Activated naive CD4-positive, alpha-beta T cell treated with anti-CD3 and anti-CD28 coated beads, Interleukin-2, amount 50 U/mL, for 72 hours (primary cell): ENCODE data around the gene TRAPPC14. TPM values are rescaled to one million over a fixed set of nuclear protein-coding genes. Genes with fewer than 3 reads are reported as not detected.
"Not testable (repeated sequence)": the region's sequence is repeated elsewhere in the genome, so short reads cannot be mapped to it uniquely, and the experiment has no call there.

ENCODE experiments used
- ATAC-seq, 2 donors: fragments of 150-1000 bp; cut with Tn5 transposase; 2 replicates each; pipeline ENCODE4 v1.10.0; 2021; ENCODE audit warnings: mild to moderate bottlenecking in 2 of 2, moderate library complexity in 2 of 2
- DNase-seq, 2 donors: peaks; one replicate each; pipeline ENCODE4 v3.0.0; 2021 to 2022; ENCODE audit warnings: low spot score in 2 of 2
- H3K27ac Mint-ChIP-seq, 2 donors: one replicate each; pipeline ENCODE4 v1.8.0; 2022; ENCODE audit warnings: mild to moderate bottlenecking in 2 of 2, mixed read lengths in 2 of 2
- H3K36me3 Mint-ChIP-seq, 2 donors: one replicate each; pipeline ENCODE4 v1.8.0; 2022; ENCODE audit warnings: mixed read lengths in 2 of 2
- H3K9me3 Mint-ChIP-seq, 2 donors: one replicate each; pipeline ENCODE4 v1.8.0; 2022; ENCODE audit warnings: mixed read lengths in 2 of 2
- total RNA-seq, 2 donors: library from RNA; stranded (reverse); gene quantifications; one replicate each; pipeline ENCODE4 v1.2.3, GENCODE V29; 2022

Gene TRAPPC14
- total RNA-seq: 10 to 100 TPM; 17.1 to 32.8 TPM

- Mint-ChIP-seq H3K36me3 (no peaks in the 10 kb centered on the region), H3K9me3 (no peaks in the 10 kb centered on the region), H3K27ac (peak within 1 kb of the TSS; percentile 88 to 90)
- ATAC-seq: peak; percentile 90 to 92
- peak; percentile 89 to 91 for DNase-seq
Observed at GRCh38 chr7:100158229-100159098, at the start of gene TRAPPC14. Gene TRAPPC14, minus strand, starts transcription at chr7:100158723. Its CDS starts 224 bp downstream, at chr7:100158499.

- no peak for DNase-seq
- ATAC-seq: no peak
- H3K9me3 Mint-ChIP-seq: peaks cover 0 to 3% of the 10 kb centered on the region in 2 donors
- no peak overlapping the region for H3K27ac Mint-ChIP-seq
- H3K36me3 Mint-ChIP-seq: peaks cover 4 to 5% of the 10 kb centered on the region in 2 donors
Observed at GRCh38 chr7:100204454-100204853, 45.9 kb upstream of the TRAPPC14 start.

- no peak overlapping the region for H3K27ac Mint-ChIP-seq
- ATAC-seq (no peak), DNase-seq (no peak)
- H3K9me3 Mint-ChIP-seq: no peaks in the 10 kb centered on the region
- no peaks in the 10 kb centered on the region for H3K36me3 Mint-ChIP-seq
Observed at GRCh38 chr7:100200693-100201092, 42.2 kb upstream of the TRAPPC14 start.

- no peak for ATAC-seq
- no peak for DNase-seq
- H3K36me3 Mint-ChIP-seq: no peaks in the 10 kb centered on the region
- H3K9me3 Mint-ChIP-seq: no peaks in the 10 kb centered on the region
- peak overlapping the region in 1 of 2 donors; percentile 68 for H3K27ac Mint-ChIP-seq
Observed at GRCh38 chr7:100198266-100198665, 39.7 kb upstream of the TRAPPC14 start.

DNA sequence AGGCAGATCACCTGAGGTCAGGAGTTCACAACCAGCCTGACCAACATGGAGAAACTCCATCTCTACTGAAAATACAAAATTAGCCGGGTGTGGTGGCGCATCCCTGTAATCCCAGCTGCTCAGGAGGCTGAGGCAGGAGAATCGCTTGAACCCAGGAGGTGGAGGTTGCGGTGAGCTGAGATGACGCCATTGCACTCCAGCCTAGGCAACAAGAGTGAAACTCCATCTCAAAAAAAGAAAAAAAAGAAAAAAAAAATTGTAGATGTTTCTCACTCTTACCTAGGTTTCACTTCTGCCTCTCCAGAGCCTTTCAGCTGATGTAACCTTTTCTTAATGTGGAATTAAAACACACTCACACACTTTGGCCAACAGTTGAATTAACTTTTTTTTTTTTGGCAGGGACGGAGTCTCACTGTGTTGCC lies 37.4 kb upstream of the TRAPPC14 start:
- not testable (repeated sequence) for DNase-seq, H3K36me3 Mint-ChIP-seq, H3K9me3 Mint-ChIP-seq, ATAC-seq
- peak overlapping the region in 1 of 2 donors; percentile 55 for H3K27ac Mint-ChIP-seq

DNA sequence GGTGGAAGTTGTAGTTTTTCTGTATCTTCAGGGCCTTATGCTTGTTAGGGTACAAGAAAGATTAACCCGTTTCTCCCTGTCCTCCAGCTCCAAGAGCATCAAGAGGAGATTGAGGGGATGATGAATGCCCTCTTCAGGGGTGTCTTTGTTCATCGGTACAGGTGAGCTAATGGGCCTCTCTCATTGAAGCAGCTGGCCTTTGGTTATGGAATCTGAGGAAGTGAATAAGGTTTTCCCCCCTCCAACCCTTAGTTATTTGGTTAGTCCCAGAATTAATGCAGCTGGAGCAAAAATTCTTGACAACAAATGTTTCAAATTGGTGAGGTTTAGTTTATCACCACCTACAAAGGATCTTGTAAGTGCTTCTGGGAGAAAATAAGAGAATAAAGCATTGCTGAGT lies 36.7 kb upstream of the TRAPPC14 start:
- H3K9me3 Mint-ChIP-seq: no peaks in the 10 kb centered on the region
- H3K27ac Mint-ChIP-seq: no peak overlapping the region
- DNase-seq (no peak), ATAC-seq (no peak)
- peaks cover 0 to 7% of the 10 kb centered on the region in 2 donors for H3K36me3 Mint-ChIP-seq

GRCh38 chr7:100192969-100193368 lies 34.4 kb upstream of the TRAPPC14 start:
- DNase-seq: no peak
- peaks cover 0 to 7% of the 10 kb centered on the region in 2 donors for H3K36me3 Mint-ChIP-seq
- H3K9me3 Mint-ChIP-seq: no peaks in the 10 kb centered on the region
- ATAC-seq: no peak
- no peak overlapping the region for H3K27ac Mint-ChIP-seq

- not testable (repeated sequence) for ATAC-seq, H3K27ac Mint-ChIP-seq, H3K9me3 Mint-ChIP-seq, H3K36me3 Mint-ChIP-seq, DNase-seq
Observed at GRCh38 chr7:100192281-100192862, 33.8 kb upstream of the TRAPPC14 start.

DNA sequence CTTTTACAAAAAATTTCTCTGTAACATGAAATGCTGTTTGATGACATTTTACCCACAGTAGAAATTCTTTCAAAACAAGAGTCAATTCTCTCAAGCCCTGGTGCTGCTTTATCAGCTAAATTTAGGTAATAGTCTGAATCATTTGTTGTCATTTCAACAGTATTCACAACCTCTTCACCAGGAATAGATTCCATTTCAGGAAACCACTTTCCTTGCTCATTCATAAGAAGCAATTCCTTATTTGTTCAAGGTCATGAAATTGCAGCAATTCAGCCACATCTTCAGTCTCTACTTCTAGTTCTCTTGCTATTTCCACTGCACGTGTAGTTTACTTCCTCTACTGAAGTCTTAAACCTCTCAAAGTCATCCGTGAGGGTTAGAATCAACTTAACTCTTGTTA lies 33.3 kb upstream of the TRAPPC14 start:
- Mint-ChIP-seq H3K27ac (no peak overlapping the region), H3K36me3 (peaks cover 0 to 7% of the 10 kb centered on the region in 2 donors), H3K9me3 (no peaks in the 10 kb centered on the region)
- no peak for ATAC-seq
- DNase-seq: no peak

GRCh38 chr7:100190048-100190711 lies 31.7 kb upstream of the TRAPPC14 start:
- peak; percentile 84 to 96 for ATAC-seq
- Mint-ChIP-seq H3K27ac (peak overlapping the region in 1 of 2 donors; percentile 74), H3K9me3 (no peaks in the 10 kb centered on the region), H3K36me3 (peaks cover 0 to 7% of the 10 kb centered on the region in 2 donors)
- no peak for DNase-seq

- DNase-seq: no peak
- no peaks in the 10 kb centered on the region for H3K9me3 Mint-ChIP-seq
Observed at GRCh38 chr7:100189061-100189460, 30.5 kb upstream of the TRAPPC14 start.

DNA sequence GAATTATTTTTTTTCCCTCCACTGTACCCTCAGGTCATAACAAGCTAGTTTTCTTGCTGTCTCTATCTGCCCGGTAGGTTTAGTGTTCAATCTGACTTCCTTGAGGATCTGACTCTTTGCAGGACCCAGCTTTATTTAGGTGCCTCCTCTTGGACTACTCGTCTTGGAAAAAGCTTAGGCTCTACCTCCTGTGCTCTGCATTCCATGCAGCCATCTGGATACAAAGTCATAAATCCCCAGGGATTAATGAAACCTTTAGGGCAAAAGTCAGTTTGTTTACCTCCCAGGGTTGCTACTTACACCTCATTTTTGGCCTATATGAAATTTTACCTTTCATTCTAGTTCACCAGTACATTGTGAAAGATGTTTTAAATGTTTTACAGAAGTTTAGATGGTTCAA lies 27.2 kb upstream of the TRAPPC14 start:
- DNase-seq: no peak
- no peak overlapping the region for H3K27ac Mint-ChIP-seq
- H3K36me3 Mint-ChIP-seq: peaks cover 0 to 7% of the 10 kb centered on the region in 2 donors
- no peaks in the 10 kb centered on the region for H3K9me3 Mint-ChIP-seq
- no peak for ATAC-seq

More at GRCh38 chr7:100189061-100189460, 30.5 kb upstream of the TRAPPC14 start:
- Mint-ChIP-seq H3K27ac (peak overlapping the region in 1 of 2 donors; percentile 74), H3K36me3 (peaks cover 0 to 7% of the 10 kb centered on the region in 2 donors)
- ATAC-seq: no peak

DNA sequence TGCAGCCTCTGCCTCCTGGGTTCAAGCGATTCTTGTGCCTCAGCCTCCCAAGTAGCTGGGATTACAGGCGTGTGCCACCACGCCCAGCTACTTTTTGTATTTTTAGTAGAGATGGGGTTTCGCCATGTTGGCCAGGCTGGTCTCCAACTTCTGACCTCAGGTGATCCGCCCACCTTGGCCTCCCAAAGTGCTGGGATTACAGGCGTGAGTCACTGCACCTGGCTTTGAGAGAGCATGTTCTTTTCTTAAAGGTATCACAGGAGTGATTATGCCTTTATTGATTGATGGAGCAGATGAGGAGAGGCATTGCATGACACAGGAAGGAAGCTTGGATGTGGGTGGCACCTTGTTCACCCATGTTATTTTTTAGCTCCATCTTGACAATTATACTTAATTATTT lies 24.6 kb upstream of the TRAPPC14 start:
- not testable (repeated sequence) for DNase-seq, H3K9me3 Mint-ChIP-seq, ATAC-seq
- H3K27ac Mint-ChIP-seq: peak overlapping the region in 1 of 2 donors; percentile 85
- H3K36me3 Mint-ChIP-seq: peaks cover 0 to 13% of the 10 kb centered on the region in 2 donors

GRCh38 chr7:100182616-100183015 lies 24.1 kb upstream of the TRAPPC14 start:
- H3K27ac Mint-ChIP-seq: peak overlapping the region in 1 of 2 donors; percentile 85
- not testable (repeated sequence) for ATAC-seq, H3K9me3 Mint-ChIP-seq, DNase-seq
- peaks cover 0 to 13% of the 10 kb centered on the region in 2 donors for H3K36me3 Mint-ChIP-seq

DNA sequence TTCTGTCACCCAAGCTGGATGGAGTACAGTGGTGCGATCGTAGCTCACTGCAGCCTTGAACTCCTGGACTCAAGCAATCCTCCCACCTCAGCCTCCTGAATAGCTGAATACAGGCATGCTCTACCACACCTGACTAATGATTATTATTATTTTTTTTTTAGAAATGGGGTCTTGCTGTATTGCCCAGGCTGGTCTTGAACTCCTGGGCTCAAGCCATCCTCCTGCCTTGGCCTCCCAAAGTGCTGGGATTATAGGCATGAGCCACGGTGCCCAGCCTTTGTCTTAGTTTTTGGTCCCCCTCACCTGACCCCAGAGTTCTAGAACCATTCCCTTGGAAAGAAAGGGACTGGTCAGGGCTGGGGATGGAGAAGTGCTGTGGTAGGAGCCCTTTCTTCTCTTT lies 21.6 kb upstream of the TRAPPC14 start:
- ATAC-seq, DNase-seq, H3K9me3 Mint-ChIP-seq, H3K27ac Mint-ChIP-seq: not testable (repeated sequence)
- peaks cover 0 to 13% of the 10 kb centered on the region in 2 donors for H3K36me3 Mint-ChIP-seq

DNA sequence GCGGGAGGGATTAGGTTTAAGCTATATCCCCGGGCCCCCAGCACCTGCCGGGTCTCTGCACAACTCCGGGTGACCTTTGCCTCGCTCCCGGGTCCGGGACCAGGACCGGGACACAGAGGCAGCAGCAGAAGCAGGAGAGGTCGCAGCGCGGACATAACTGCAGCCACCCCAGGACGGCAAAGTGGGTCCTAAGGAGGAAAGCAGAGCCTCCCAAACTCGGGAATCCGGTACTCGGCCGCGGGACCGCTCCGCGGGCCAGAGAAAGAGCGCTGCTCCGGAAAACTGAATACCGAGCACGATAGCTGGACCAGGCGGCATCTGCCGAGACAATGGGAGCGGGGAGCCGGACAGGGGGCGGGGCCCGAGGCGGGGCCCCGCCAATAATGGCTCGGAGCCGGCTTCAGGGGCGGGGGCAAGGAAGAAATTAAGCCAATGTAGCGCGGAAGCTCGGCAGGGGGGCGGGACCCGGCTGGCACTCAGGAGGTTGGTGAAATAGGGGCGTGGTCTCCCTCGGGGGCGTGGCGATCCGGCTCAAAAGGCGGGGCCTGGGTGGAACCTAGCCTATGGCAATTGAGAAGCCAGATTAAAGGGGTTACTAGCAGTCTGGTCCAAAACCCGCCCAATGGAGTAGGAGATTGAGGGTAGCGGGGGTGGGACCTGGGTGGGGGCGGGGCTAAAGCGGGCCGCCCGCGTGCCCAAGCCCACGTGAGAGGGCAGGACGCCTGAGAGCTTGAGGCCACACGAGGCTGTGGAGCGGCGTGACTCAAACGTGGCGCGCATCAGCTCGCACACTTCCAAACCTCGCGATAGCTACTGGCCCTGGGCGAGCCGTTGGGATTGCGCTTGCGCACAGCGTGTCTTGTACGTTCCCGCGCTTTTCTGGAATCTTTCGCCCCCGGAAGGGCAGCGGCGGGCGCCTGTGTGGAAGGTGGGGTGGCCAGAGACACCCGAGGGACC lies 18.8 kb upstream of the TRAPPC14 start, which contains the start of the genes GPC2 and STAG3:
Gene GPC2, minus strand, starts transcription at position 337 of the 957 bp plus-strand sequence. Its CDS starts 182 bp downstream, at position 155.
Gene STAG3, plus strand, starts transcription at position 874 of the 957 bp plus-strand sequence. CDS start 2,639 bp downstream, outside the sequence.
- Mint-ChIP-seq H3K36me3 (peaks cover 0 to 7% of the 10 kb centered on the region in 2 donors), H3K27ac (peak within 1 kb of the TSS in 1 of 2 donors; percentile 75), H3K9me3 (peaks cover 0 to 4% of the 10 kb centered on the region in 2 donors)
- peak; percentile 96 to 99 for DNase-seq
- peak; percentile 87 to 93 for ATAC-seq
